Measurements from ENCODE around the gene GRB14.

- TF ChIP-seq EP300 (IDR thresholded peaks at IDR 0.05) = no peak
- no peak for TF ChIP-seq POLR2A (IDR thresholded peaks at IDR 0.05)
- TF ChIP-seq, protein P1, sequence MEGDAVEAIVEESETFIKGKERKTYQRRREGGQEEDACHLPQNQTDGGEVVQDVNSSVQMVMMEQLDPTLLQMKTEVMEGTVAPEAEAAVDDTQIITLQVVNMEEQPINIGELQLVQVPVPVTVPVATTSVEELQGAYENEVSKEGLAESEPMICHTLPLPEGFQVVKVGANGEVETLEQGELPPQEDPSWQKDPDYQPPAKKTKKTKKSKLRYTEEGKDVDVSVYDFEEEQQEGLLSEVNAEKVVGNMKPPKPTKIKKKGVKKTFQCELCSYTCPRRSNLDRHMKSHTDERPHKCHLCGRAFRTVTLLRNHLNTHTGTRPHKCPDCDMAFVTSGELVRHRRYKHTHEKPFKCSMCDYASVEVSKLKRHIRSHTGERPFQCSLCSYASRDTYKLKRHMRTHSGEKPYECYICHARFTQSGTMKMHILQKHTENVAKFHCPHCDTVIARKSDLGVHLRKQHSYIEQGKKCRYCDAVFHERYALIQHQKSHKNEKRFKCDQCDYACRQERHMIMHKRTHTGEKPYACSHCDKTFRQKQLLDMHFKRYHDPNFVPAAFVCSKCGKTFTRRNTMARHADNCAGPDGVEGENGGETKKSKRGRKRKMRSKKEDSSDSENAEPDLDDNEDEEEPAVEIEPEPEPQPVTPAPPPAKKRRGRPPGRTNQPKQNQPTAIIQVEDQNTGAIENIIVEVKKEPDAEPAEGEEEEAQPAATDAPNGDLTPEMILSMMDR (IDR thresholded peaks at IDR 0.05) = no peak
Observed at GRCh38 chr2:164593541-164593940, 27.7 kb downstream of the GRB14 start.

Data from tibial nerve (tissue), 4 donors.